Cardiac fibroblast (primary cell): ENCODE data around the gene ALKBH8.
A peak's percentile ranks its signal among the peaks of the same experiment; 100 is the strongest.

Source experiments
- DNase-seq, 2 donors: peaks; one replicate each; pipeline versions ENCODE4 v3.0.0 to v3.0.0-alpha.2; 2010; ENCODE audit warnings: low read depth in 2 of 2
- H3K4me3 ChIP-seq, 2 donors: replicated peaks in 1 of 2; 1 replicate in 1 of 2; 2 replicates in 1 of 2; pipeline ENCODE4 v1.5.1; 2011; ENCODE audit warnings: low read depth in 2 of 2, low read length in 2 of 2, mild to moderate bottlenecking in 2 of 2, moderate library complexity in 1 of 2
- TF ChIP-seq, protein P1 (sequence below): IDR thresholded peaks from one replicate; pipeline ENCODE4 v1.5.1; 2011; ENCODE audit warnings: low read depth, mild to moderate bottlenecking, low read length, inconsistent platforms

Gene ALKBH8

DNA sequence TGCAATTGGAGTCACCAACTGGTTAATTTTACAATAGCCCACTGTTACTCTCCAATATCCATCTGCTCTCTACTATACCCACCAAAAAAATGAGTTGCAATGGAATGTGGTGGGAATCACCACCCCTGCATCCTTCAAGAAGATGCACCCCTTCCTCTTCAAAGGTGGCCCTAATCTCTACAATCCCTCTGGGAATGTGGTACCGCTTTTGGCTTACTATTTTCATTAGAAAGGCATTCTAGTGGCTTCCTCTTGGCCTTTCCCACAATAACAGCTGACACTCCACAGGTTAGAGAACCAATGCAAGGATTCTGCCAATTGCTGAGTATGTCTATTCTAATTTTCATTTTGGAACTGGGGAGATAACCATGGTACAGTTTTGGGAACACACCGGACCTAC is 74.7 kb downstream of the ALKBH8 start:
- TF ChIP-seq, protein P1, sequence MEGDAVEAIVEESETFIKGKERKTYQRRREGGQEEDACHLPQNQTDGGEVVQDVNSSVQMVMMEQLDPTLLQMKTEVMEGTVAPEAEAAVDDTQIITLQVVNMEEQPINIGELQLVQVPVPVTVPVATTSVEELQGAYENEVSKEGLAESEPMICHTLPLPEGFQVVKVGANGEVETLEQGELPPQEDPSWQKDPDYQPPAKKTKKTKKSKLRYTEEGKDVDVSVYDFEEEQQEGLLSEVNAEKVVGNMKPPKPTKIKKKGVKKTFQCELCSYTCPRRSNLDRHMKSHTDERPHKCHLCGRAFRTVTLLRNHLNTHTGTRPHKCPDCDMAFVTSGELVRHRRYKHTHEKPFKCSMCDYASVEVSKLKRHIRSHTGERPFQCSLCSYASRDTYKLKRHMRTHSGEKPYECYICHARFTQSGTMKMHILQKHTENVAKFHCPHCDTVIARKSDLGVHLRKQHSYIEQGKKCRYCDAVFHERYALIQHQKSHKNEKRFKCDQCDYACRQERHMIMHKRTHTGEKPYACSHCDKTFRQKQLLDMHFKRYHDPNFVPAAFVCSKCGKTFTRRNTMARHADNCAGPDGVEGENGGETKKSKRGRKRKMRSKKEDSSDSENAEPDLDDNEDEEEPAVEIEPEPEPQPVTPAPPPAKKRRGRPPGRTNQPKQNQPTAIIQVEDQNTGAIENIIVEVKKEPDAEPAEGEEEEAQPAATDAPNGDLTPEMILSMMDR = no peak
- DNase-seq = no peak
- no peak overlapping the region for H3K4me3 ChIP-seq

DNA sequence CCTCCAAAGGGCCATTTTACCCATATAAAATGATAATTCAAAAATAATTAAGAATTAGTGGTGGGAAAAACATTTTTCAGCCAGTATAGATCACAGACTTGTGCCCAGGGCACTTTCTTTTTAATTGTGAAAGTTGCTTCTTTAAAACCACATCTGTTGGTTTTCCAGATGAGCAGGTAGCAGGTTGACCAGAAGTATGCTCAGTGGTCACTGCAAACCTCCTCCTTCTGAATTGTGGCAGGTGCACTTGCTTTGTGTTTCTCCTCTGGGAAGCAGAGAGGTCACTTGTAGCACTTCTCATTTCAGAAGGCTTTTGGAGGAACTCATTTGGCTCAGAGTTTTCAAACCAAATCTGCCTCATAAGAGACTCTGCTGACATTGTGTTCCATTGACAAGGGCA is 83.3 kb downstream of the ALKBH8 start:
- H3K4me3 ChIP-seq = no peak overlapping the region
- TF ChIP-seq, protein P1 = no peak
- DNase-seq = no peak

DNA sequence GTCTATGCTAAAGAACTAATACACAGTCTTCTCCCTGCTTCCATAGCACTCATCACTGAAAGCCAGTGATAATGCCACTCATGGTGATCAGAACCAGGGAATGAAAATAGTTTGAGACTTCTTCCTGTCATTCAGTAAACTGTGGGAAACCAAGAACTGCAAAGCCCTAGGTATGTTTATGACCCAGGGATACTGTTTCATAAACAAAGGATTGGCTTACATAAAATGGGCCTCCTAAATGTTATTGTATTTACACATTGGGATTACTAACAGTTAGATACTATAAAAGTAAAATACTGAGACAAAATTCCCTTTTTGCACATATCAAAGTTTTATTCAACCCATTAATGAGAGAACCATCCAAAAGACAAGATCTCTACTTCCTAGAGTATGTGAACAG is 86.6 kb downstream of the ALKBH8 start:
- TF ChIP-seq, protein P1 = no peak
- no peak overlapping the region for H3K4me3 ChIP-seq
- DNase-seq = no peak

DNA sequence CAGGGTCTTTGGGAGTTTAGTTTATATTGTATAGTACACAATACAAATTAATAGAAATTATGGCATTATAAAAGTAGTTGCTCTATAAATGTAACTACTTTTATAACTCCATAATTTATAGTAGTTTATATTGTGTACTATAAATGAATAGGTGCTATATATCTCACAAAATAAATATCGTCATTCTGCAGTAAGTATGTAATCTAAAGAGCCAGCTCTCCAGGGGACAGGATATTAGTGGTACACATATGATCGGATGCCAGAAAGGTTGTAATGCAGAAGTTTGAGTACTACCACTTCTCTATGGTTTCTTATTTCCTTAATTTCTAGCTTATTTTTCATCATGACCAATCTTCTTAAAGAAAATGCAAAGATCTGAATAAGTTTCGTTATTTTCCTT is 87.7 kb downstream of the ALKBH8 start:
- no peak overlapping the region for H3K4me3 ChIP-seq
- DNase-seq = no peak
- TF ChIP-seq, protein P1 = no peak

DNA sequence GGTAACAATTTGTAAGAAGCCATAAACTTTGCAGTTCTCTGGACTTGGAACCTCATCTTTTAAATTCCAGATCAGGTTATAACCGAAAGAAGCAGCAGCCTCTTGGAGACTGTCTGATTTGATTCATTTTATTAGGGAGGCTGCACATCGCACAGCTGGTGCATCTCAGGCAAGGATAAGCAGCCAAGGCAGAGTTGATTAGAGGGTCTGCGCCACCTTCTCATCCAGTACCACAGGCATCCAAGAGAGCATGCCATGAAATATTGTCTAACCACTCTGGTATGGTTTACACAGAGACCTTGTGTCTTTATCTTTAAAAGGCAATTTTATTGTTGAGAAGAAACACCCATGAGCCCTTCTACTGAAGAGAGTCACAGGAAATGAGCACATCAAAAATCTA is 91.7 kb downstream of the ALKBH8 start:
- no peak for DNase-seq
- TF ChIP-seq, protein P1 = no peak
- no peak overlapping the region for H3K4me3 ChIP-seq

DNA sequence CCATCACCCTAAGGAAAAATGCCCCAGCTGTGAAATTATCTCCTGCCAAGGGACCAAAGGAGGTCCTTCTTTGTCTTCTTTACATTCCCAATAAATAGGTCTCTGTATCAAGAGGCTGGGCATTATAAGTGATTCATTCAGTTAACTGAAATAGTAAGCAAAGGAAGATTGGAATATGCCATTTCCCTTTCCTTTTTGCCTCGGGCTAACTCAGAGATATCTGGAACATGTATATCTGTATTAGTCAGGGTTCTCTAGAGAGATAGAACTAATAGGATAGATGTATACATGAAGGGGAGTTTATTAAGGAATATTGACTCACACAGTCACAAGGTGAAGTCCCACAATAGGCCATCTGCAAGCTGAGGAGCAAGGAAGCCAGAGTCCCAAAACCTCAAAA is 92.6 kb downstream of the ALKBH8 start:
- TF ChIP-seq, protein P1 = no peak
- no peak for DNase-seq
- no peak overlapping the region for H3K4me3 ChIP-seq

DNA sequence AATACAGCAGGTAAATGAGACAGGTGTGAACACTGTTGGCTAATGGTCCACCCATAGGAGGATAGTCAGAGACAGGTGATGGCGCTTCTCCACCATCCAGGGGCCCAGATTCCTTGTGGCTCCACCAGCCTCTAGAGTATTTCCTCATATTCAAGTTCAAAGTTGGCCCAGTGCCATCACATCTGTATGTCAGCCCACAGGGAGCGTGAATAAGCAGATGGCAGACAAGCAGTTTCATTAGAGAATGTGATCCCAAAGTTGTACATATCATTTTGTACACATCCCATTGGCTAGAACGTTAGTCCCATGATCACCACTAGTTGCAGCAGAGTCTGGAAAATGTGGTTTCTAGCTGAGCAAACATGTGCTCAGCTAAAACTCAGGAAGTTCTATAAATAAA is 96.9 kb downstream of the ALKBH8 start:
- peak; percentile 47 to 76 for DNase-seq
- no peak overlapping the region for H3K4me3 ChIP-seq
- TF ChIP-seq, protein P1 = no peak
